Inflammatory macrophage treated with lipopolysaccharide for 4 hours (primary cell): ENCODE measurements around the gene IKZF1.
"Not testable (repeated sequence)": the region's sequence is repeated elsewhere in the genome, so short reads cannot be mapped to it uniquely, and the experiment has no call there.

Experiments used
- DNase-seq: peaks from one replicate; pipeline ENCODE4 v3.0.0-alpha.2; 2020

The IKZF1 gene

GRCh38 chr7:50335230-50335794 lies 30.8 kb downstream of the IKZF1 start:
- DNase-seq: no peak

GRCh38 chr7:50335795-50336754 lies 31.6 kb downstream of the IKZF1 start:
- DNase-seq: no peak

- DNase-seq: no peak
Measured at GRCh38 chr7:50336894-50337703, 32.6 kb downstream of the IKZF1 start.

GRCh38 chr7:50339472-50339871 lies 35.0 kb downstream of the IKZF1 start:
- not testable (repeated sequence) for DNase-seq

GRCh38 chr7:50339990-50340500 lies 35.5 kb downstream of the IKZF1 start:
- no peak for DNase-seq

- DNase-seq: no peak
Measured at GRCh38 chr7:50341724-50342123, 37.2 kb downstream of the IKZF1 start.

- no peak for DNase-seq
Measured at GRCh38 chr7:50342616-50343114, 38.1 kb downstream of the IKZF1 start.

- no peak for DNase-seq
Measured at GRCh38 chr7:50346545-50347497, 42.3 kb downstream of the IKZF1 start.

- DNase-seq: no peak
Measured at GRCh38 chr7:50347693-50348092, 43.2 kb downstream of the IKZF1 start.

- DNase-seq: no peak
Measured at GRCh38 chr7:50348469-50349162, 44.1 kb downstream of the IKZF1 start.

GRCh38 chr7:50349399-50349798 lies 44.9 kb downstream of the IKZF1 start:
- no peak for DNase-seq

- DNase-seq: no peak
Measured at GRCh38 chr7:50349963-50350944, 45.7 kb downstream of the IKZF1 start.

GRCh38 chr7:50351267-50351666 lies 46.8 kb downstream of the IKZF1 start:
- DNase-seq: no peak

GRCh38 chr7:50352282-50352681 lies 47.8 kb downstream of the IKZF1 start:
- DNase-seq: peak; percentile 94

GRCh38 chr7:50352751-50353150 lies 48.2 kb downstream of the IKZF1 start:
- no peak for DNase-seq

GRCh38 chr7:50353201-50353600 lies 48.7 kb downstream of the IKZF1 start:
- DNase-seq: no peak

- DNase-seq: no peak
Measured at GRCh38 chr7:50353894-50354595, 49.5 kb downstream of the IKZF1 start.

GRCh38 chr7:50355817-50356178 lies 51.3 kb downstream of the IKZF1 start:
- peak; percentile 59 for DNase-seq

GRCh38 chr7:50356212-50356944 lies 51.9 kb downstream of the IKZF1 start:
- DNase-seq: peak; percentile 98
